Measurements from ENCODE around the gene CMYA5.

The CMYA5 gene

DNA sequence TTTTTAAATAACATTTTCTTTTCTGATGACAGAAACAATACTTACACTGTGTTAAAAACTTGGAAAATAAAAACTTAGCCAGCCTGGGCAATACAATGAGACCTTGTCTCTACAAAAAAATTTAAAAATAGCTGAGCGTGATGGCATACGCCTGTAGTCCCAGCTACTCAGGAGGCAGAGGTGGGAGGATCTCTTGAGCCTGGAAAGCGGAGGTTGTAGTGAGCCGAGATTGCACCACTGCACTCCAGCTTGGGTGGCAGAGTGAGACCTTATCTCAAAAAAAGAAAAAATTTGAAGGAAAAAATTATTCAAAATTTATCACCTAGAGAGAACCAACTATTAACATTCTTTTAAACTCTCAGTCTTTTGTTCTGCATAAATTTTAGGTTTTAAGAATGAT is 4.9 kb upstream of the CMYA5 start:
- Histone ChIP-seq H3K27me3 (ENCODE audit: insufficient read depth, low read length) (no peaks in the 10 kb centered on the region), H3K4me3 (ENCODE audit: low read depth, low read length, poor library complexity, severe bottlenecking) (no peak overlapping the region), H3K79me2 (ENCODE audit: insufficient read depth, low read length) (no peaks in the 10 kb centered on the region), H3K9me2 (ENCODE audit: low read depth, low read length) (no peaks in the 10 kb centered on the region; the same call in 1 of the 2 replicates), H2AFZ (ENCODE audit: low read length) (no peak overlapping the region), H3F3A (ENCODE audit: insufficient read depth, low read length) (no peaks in the 10 kb centered on the region), H3K27ac (ENCODE audit: low read depth, low read length, poor library complexity, severe bottlenecking) (no peak overlapping the region), H4K20me1 (ENCODE audit: insufficient read depth, low read length) (no peaks in the 10 kb centered on the region), H3K9me3 (ENCODE audit: low read length) (no peaks in the 10 kb centered on the region), H3K4me1 (ENCODE audit: insufficient read depth, low read length, severe bottlenecking) (no peaks in the 10 kb centered on the region), H3K9ac (ENCODE audit: low read length) (no peak overlapping the region), H3K4me2 (ENCODE audit: low read length) (no peak overlapping the region), H3K36me3 (ENCODE audit: insufficient read depth, low read length) (peaks cover 69% of the 10 kb centered on the region)
- no peak for TF ChIP-seq EZH2 (IDR thresholded peaks at IDR 0.05; ENCODE audit: borderline replicate concordance, low read length)
- TF ChIP-seq, protein P1, sequence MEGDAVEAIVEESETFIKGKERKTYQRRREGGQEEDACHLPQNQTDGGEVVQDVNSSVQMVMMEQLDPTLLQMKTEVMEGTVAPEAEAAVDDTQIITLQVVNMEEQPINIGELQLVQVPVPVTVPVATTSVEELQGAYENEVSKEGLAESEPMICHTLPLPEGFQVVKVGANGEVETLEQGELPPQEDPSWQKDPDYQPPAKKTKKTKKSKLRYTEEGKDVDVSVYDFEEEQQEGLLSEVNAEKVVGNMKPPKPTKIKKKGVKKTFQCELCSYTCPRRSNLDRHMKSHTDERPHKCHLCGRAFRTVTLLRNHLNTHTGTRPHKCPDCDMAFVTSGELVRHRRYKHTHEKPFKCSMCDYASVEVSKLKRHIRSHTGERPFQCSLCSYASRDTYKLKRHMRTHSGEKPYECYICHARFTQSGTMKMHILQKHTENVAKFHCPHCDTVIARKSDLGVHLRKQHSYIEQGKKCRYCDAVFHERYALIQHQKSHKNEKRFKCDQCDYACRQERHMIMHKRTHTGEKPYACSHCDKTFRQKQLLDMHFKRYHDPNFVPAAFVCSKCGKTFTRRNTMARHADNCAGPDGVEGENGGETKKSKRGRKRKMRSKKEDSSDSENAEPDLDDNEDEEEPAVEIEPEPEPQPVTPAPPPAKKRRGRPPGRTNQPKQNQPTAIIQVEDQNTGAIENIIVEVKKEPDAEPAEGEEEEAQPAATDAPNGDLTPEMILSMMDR (IDR thresholded peaks at IDR 0.05; ENCODE audit: low read length), result no peak

DNA sequence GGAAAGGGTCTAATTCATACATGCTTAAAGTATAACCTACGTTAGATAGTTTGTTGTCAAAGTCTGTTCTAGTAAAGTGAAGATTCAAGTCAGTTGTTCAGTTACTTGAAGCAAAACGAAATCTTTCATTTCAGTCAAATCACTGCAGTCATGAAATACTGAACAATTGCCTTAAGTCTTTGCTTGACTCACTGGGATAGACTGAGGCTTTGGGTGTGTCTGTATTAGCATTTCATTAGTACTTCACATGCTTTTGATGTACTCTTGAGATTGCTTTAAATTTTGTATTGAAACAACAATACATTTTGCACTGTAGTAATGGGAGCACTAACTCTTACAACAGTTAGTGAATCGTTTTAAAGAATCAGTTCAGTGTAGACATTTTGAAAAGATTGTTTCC is 4.0 kb upstream of the CMYA5 start:
- H3F3A ChIP-seq (ENCODE audit: insufficient read depth, low read length), result no peaks in the 10 kb centered on the region
- H3K4me1 ChIP-seq (ENCODE audit: insufficient read depth, low read length, severe bottlenecking), result no peaks in the 10 kb centered on the region
- no peaks in the 10 kb centered on the region for H3K9me3 ChIP-seq (ENCODE audit: low read length)
- no peaks in the 10 kb centered on the region for H3K79me2 ChIP-seq (ENCODE audit: insufficient read depth, low read length)
- no peaks in the 10 kb centered on the region for H4K20me1 ChIP-seq (ENCODE audit: insufficient read depth, low read length)
- H3K4me2 ChIP-seq (ENCODE audit: low read length), result no peak overlapping the region
- H3K27ac ChIP-seq (ENCODE audit: low read depth, low read length, poor library complexity, severe bottlenecking), result no peak overlapping the region
- H3K27me3 ChIP-seq (ENCODE audit: insufficient read depth, low read length), result no peaks in the 10 kb centered on the region
- H2AFZ ChIP-seq (ENCODE audit: low read length), result no peak overlapping the region
- peaks cover 63% of the 10 kb centered on the region for H3K36me3 ChIP-seq (ENCODE audit: insufficient read depth, low read length)
- no peaks in the 10 kb centered on the region; the same call in 1 of the 2 replicates for H3K9me2 ChIP-seq (ENCODE audit: low read depth, low read length)
- TF ChIP-seq, protein P1 (IDR thresholded peaks at IDR 0.05; ENCODE audit: low read length), result no peak
- no peak for TF ChIP-seq EZH2 (IDR thresholded peaks at IDR 0.05; ENCODE audit: borderline replicate concordance, low read length)
- no peak overlapping the region for H3K9ac ChIP-seq (ENCODE audit: low read length)
- no peak overlapping the region for H3K4me3 ChIP-seq (ENCODE audit: low read depth, low read length, poor library complexity, severe bottlenecking)

DNA sequence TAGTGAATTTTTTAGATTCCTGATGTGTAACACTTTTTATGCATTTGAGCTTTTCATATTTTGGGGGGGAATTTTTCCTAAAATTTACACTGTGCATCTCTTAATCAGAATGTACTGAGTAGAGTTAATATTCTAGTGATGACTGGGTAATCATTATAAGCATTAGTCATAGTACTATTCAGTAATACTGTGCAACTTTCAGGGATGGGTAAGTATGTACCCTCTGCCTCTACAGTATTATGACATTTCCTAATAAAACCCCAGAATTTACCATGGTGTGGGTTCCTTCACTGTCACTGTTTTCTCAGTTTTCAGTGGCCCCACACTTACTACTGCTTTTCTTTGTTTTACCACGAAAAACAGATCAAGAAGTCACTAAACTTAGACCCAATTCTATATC is 2.8 kb upstream of the CMYA5 start:
- TF ChIP-seq, protein P1 (IDR thresholded peaks at IDR 0.05; ENCODE audit: low read length), result no peak
- TF ChIP-seq EZH2 (IDR thresholded peaks at IDR 0.05; ENCODE audit: borderline replicate concordance, low read length), result no peak
- Histone ChIP-seq H3K79me2 (ENCODE audit: insufficient read depth, low read length) (no peaks in the 10 kb centered on the region), H3K9me2 (ENCODE audit: low read depth, low read length) (no peaks in the 10 kb centered on the region; the same call in 1 of the 2 replicates), H3K9ac (ENCODE audit: low read length) (no peak overlapping the region), H2AFZ (ENCODE audit: low read length) (no peak overlapping the region), H3K4me3 (ENCODE audit: low read depth, low read length, poor library complexity, severe bottlenecking) (no peak overlapping the region), H3K36me3 (ENCODE audit: insufficient read depth, low read length) (peaks cover 53% of the 10 kb centered on the region), H3F3A (ENCODE audit: insufficient read depth, low read length) (no peaks in the 10 kb centered on the region), H3K27me3 (ENCODE audit: insufficient read depth, low read length) (no peaks in the 10 kb centered on the region), H3K4me1 (ENCODE audit: insufficient read depth, low read length, severe bottlenecking) (no peaks in the 10 kb centered on the region), H3K9me3 (ENCODE audit: low read length) (no peaks in the 10 kb centered on the region), H3K4me2 (ENCODE audit: low read length) (no peak overlapping the region), H4K20me1 (ENCODE audit: insufficient read depth, low read length) (no peaks in the 10 kb centered on the region), H3K27ac (ENCODE audit: low read depth, low read length, poor library complexity, severe bottlenecking) (no peak overlapping the region)

All from OCI-LY1 (cell line).